Panc1 (cell line): ENCODE data around the gene KLB. TPM values are rescaled to one million over a fixed set of nuclear protein-coding genes. Genes with fewer than 3 reads are reported as not detected.
"Not testable (repeated sequence)": the region's sequence is repeated elsewhere in the genome, so short reads cannot be mapped to it uniquely, and the experiment has no call there.

Source experiments
- ATAC-seq: fragments of 200-7000 bp; cut with Tn5 transposase; 2 replicates; pipeline ENCODE4 v1.9.1; 2020; ENCODE audit warnings: mild to moderate bottlenecking, moderate library complexity
- BruUV-seq: library from RNA; stranded (reverse); fragments of 400-500 nt; replicated peaks from 2 replicates; lab custom pipeline; 2021; lab: Mats Ljungman, UMichigan
- CTCF ChIA-PET: fragments of 300-600 bp; sonication (Branson Sonifier 250); formaldehyde crosslinking; loops from one replicate; lab custom pipeline; 2022; ENCODE audit warnings: antibody characterized with exemption; lab: Charles Lee
- POLR2A ChIA-PET: fragments of 300-600 bp; sonication (Branson Sonifier 250); formaldehyde crosslinking; loops from one replicate; lab custom pipeline; 2022; ENCODE audit warnings: antibody characterized with exemption; lab: Charles Lee
- DNase-seq: peaks from one replicate; pipeline ENCODE4 v3.0.0-alpha.2; 2010; ENCODE audit warnings: low read depth, low spot score
- H3K27ac ChIP-seq: 2 replicates; pipeline ENCODE4 v1.5.1; 2011; ENCODE audit warnings: mild to moderate bottlenecking, low read length, inconsistent platforms
- H3K27me3 ChIP-seq: fragments of 200-500 bp; sonication (Bioruptor generic); 2 replicates; pipeline ENCODE4 v1.6.0; 2014; ENCODE audit warnings: low read length, inconsistent platforms; ENCODE audit not compliant: control insufficient read depth, insufficient read depth
- H3K36me3 ChIP-seq: fragments of 200-500 bp; sonication (Bioruptor generic); 2 replicates; pipeline ENCODE4 v1.5.1; 2014; ENCODE audit warnings: inconsistent platforms, mild to moderate bottlenecking, low read length, moderate library complexity; ENCODE audit not compliant: control insufficient read depth, insufficient read depth
- H3K4me1 ChIP-seq: 2 replicates; pipeline ENCODE4 v1.5.1; 2011; ENCODE audit warnings: inconsistent platforms, mild to moderate bottlenecking, low read length, moderate library complexity; ENCODE audit not compliant: control insufficient read depth, insufficient read depth
- H3K4me3 ChIP-seq, 2 experiments: 2 replicates each; pipeline ENCODE4 v1.5.1; 2011 to 2012; ENCODE audit warnings: low read depth in 2 of 2, low read length in 2 of 2, mild to moderate bottlenecking in 2 of 2, inconsistent platforms in 1 of 2, moderate library complexity in 1 of 2
- H3K9me3 ChIP-seq: fragments of 200-500 bp; sonication (Bioruptor generic); 2 replicates; pipeline ENCODE4 v1.5.1; 2014; ENCODE audit warnings: low read depth, mild to moderate bottlenecking, inconsistent platforms, low read length, moderate library complexity; ENCODE audit not compliant: control insufficient read depth, insufficient read depth
- CTCF ChIP-seq: fragments of 450-650 bp; IDR thresholded peaks from 2 replicates; pipeline ENCODE4 v1.5.1; 2017; ENCODE audit warnings: mild to moderate bottlenecking
- POLR2AphosphoS5 ChIP-seq: IDR thresholded peaks from 2 replicates; pipeline ENCODE4 v1.6.1; 2012; ENCODE audit warnings: mild to moderate bottlenecking, low read depth, low read length, moderate library complexity
- REST ChIP-seq, 2 experiments: IDR thresholded peaks; 2 replicates each; pipeline ENCODE4 v1.6.1; 2011 to 2012; ENCODE audit warnings: low read depth in 2 of 2, control low read depth in 1 of 2, low read length in 1 of 2, mild to moderate bottlenecking in 1 of 2, moderate library complexity in 1 of 2; ENCODE audit not compliant: insufficient read depth in 1 of 2
- SIN3A ChIP-seq: IDR thresholded peaks from 2 replicates; pipeline ENCODE4 v1.6.1; 2012; ENCODE audit warnings: low read depth, mild to moderate bottlenecking, low read length, moderate library complexity, borderline replicate concordance; ENCODE audit not compliant: insufficient read depth
- TCF7L2 ChIP-seq: IDR thresholded peaks from 2 replicates; pipeline ENCODE4 v1.6.1; 2011; ENCODE audit warnings: mild to moderate bottlenecking, low read depth, low read length, inconsistent platforms
- in situ Hi-C: cut with HindIII; loops from 2 replicates; pipeline ENCODE4 v1.10.0; 2016; ENCODE audit warnings: low sequenced_read_pairs, low pct_unique_long_range_greater_than_20kb
- intact Hi-C: fragments of 100-400 bp; cut with micrococcal nuclease; formaldehyde crosslinking; loops from one replicate; pipeline ENCODE4 v1.10.0; 2022; ENCODE audit not compliant: unreplicated experiment
- total RNA-seq: library from RNA; stranded (reverse); gene quantifications from one replicate; pipeline ENCODE4 v1.2.1, GENCODE V29; 2021; ENCODE audit not compliant: unreplicated experiment

KLB gene
- total RNA-seq, 1 experiment from 2014 or later: not detected

DNA sequence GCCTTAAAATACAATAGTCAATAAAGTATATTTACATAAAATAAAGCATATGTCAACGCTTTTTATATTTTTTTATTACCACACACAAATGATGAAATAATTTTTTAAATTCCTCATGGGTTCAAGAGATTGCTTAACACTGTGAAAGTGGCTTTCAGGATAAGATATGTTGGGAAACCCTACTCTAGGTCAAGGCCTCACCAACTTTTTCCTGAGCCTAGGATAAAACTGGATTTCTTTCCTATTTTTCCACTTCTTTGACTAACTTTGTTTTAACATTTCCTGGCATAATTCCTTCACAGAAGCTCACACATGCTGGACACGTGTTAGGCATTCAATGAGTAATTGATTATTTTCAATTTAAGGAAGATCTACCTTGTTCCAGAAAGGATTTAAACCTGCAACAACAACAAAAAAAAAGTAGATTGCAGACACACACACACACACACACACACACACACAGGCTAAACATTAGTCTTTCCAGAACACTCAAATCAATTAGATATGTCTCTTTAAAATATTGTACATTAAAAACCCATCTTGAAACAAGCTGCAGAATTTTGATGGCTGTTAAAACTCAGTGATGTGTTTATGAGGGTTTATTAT, 9.1 kb downstream of the KLB start:
- H3K4me3 ChIP-seq: no peak overlapping the region
- in situ Hi-C loops (no loop called here), intact Hi-C loops (no loop called here)
- DNase-seq (no peak), ATAC-seq (no peak)
- no peaks in the 10 kb centered on the region for H3K9me3 ChIP-seq
- ChIA-PET POLR2A (interaction anchor here (0.7 to 1.0 kb wide), 2 partner anchors 15 to 275 kb away, joined by 3 read pairs; no protein-coding TSS in a partner anchor), CTCF (no interaction called here)
- no peaks in the 10 kb centered on the region for H3K27me3 ChIP-seq
- H3K27ac ChIP-seq: no peak overlapping the region
- no peaks in the 10 kb centered on the region for H3K4me1 ChIP-seq
- no TSS peak for BruUV-seq
- no peak for TF ChIP-seq REST (IDR thresholded peaks at IDR 0.05; ENCODE audit: insufficient read depth in 1 of 2, low read depth in 2 of 2, low read length in 1 of 2)
- TF ChIP-seq POLR2AphosphoS5: no peak
- no peak for TF ChIP-seq CTCF
- no peak for TF ChIP-seq SIN3A
- no peak for TF ChIP-seq TCF7L2
- no peaks in the 10 kb centered on the region for H3K36me3 ChIP-seq

DNA sequence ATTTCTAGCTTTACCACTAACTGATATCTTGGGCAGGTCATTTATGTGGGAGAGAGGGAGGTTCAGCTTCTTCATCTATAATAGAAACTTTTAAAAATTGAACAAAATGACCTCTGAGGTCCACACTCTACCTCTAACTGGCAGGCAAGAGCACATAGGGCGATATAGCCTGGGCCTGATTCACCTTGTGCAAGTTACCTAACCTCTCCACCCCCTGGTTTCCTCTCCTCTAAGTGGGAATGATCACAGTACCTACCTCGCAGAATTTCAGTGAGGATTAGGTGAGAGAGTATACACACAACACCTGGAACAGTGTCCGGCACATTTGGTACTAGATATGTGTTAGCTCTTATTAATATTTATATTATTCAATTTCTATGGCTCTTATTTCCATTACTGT, 15.5 kb downstream of the KLB start:
- POLR2A ChIA-PET: no interaction called here
- intact Hi-C loops (no loop called here), in situ Hi-C loops (no loop called here)
- no peaks in the 10 kb centered on the region for H3K36me3 ChIP-seq
- H3K4me3 ChIP-seq: no peak overlapping the region
- BruUV-seq: no TSS peak
- no peaks in the 10 kb centered on the region for H3K4me1 ChIP-seq
- no peak for ATAC-seq
- no peaks in the 10 kb centered on the region for H3K9me3 ChIP-seq
- no peak overlapping the region for H3K27ac ChIP-seq
- no peaks in the 10 kb centered on the region for H3K27me3 ChIP-seq
- TF ChIP-seq CTCF: no peak
- no peak for TF ChIP-seq TCF7L2
- TF ChIP-seq REST (IDR thresholded peaks at IDR 0.05; ENCODE audit: insufficient read depth in 1 of 2, low read depth in 2 of 2, low read length in 1 of 2): no peak
- no peak for DNase-seq
- CTCF ChIA-PET: no interaction called here

GRCh38 chr4:39425297-39425696, 18.6 kb downstream of the KLB start:
- H3K36me3 ChIP-seq, DNase-seq, H3K4me3 ChIP-seq, H3K27ac ChIP-seq, ATAC-seq, intact Hi-C loops, H3K27me3 ChIP-seq, CTCF ChIA-PET, H3K9me3 ChIP-seq, POLR2A ChIA-PET, BruUV-seq, H3K4me1 ChIP-seq, in situ Hi-C loops: not testable (repeated sequence)
